Limb (tissue), 2 donors: ENCODE results near the gene CTBS.
"Not testable (repeated sequence)": the region's sequence is repeated elsewhere in the genome, so short reads cannot be mapped to it uniquely, and the experiment has no call there.

Experiments used
- DNase-seq, 2 donors: peaks; one replicate each; pipeline ENCODE4 v3.0.0-alpha.2; 2016; ENCODE audit errors: extremely low spot score in 2 of 2

The CTBS gene

GRCh38 chr1:84585803-84586202 lies 11.6 kb upstream of the CTBS start:
- DNase-seq: no peak

DNA sequence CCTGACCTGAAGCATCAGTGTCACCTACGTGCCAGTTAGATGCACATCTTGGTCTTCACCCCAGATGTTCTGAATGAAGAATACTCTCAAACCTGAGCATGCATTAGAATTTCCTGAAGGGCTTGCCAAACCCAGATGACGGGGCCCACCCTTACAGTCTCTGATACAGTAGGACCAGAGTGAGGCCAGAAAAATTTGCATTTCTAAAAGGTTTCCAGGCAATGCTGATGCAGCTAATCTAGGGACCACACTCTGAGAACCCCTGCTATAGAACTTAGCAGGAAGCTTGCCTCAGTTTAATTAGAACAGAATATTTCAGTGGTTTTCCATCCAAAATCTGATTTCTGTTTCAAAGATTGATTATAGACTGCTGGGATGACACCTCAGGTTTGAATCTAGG lies 9.9 kb upstream of the CTBS start:
- DNase-seq: no peak

- no peak for DNase-seq
These were observed 9.4 kb upstream of the CTBS start for GRCh38 chr1:84583648-84584047.

- DNase-seq: no peak
These were observed 8.8 kb upstream of the CTBS start for GRCh38 chr1:84582802-84583587.

DNA sequence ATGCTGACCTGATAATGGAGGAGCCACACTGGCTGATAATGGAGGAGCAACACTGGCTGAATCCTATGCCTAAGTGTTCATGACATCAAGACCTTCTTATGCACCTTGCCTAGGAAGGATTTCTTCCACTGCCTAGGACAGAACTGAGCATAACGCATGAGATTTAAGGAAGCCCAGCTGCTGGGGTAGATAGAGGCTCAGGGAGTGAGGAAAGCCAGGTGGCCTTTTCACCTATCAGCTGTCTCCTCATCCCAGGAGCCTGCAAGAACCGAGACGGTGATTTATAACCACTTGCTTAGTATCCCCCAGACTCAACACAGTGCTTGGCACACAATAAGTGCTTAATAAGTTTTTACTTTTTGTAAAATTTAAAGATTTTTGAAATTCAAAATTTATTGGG lies 7.4 kb upstream of the CTBS start:
- DNase-seq: no peak

DNA sequence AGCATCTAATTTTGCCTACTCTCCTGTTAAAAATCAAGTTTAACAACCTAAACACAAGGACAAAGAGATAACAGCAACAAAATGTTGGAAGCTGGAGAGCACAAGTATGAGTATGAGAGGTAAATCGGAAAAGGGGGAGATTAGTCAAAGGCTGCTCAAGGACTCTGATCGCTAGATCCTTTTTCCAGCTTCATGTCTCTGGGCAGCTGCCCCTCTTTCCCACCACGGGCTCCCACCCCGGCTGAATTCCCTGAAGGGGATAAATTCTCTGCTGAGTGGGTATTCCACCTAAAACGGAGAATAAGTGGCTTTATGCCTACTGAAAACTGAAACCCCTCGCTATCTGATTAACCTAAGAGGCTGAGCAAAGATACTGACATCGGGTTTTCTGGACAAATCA lies 696 bp upstream of the CTBS start:
- no peak for DNase-seq

DNA sequence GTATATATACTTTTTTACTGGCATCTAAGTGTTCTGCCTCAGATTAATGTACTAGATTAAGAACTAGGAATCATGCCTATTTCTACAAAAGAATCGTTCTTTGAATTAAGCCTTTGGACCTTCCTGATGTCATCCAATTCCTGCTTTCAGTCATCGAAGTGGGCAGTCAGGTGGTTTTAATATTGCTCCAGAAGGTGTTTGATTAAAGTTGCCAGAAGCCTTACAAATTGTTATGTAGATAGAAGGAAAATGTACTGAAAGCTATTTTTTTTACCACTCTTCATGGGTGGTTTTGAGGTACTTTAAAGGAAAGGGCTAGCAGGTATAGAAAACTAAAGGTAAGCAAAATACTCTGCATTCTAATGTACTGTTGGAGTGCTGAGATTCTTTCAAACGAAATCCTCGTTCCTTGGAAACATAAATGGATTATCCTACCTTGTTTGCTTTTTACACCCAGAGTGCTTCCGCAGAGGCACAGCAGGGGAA lies 716 bp downstream of the CTBS start:
- DNase-seq: peak in 1 of 2 donors; percentile 12

DNA sequence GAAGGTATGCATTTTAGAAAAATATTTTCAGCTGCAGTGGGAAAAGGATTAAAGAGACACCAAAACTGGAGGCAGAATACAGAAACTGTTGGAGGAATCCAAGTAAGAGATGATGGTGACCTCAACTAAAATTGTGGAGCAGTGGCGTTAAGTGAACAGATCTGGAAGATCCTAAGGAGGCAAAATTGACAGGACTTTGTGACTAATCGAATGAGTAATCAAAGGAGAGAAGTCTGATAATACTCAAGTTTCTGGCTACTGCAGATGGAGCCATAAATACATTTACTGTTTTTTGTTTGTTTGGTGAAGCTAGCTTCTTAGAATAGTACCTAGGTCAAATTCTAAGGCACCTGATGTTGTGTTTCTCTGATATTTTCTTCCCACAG lies 3.1 kb downstream of the CTBS start:
- no peak for DNase-seq

DNA sequence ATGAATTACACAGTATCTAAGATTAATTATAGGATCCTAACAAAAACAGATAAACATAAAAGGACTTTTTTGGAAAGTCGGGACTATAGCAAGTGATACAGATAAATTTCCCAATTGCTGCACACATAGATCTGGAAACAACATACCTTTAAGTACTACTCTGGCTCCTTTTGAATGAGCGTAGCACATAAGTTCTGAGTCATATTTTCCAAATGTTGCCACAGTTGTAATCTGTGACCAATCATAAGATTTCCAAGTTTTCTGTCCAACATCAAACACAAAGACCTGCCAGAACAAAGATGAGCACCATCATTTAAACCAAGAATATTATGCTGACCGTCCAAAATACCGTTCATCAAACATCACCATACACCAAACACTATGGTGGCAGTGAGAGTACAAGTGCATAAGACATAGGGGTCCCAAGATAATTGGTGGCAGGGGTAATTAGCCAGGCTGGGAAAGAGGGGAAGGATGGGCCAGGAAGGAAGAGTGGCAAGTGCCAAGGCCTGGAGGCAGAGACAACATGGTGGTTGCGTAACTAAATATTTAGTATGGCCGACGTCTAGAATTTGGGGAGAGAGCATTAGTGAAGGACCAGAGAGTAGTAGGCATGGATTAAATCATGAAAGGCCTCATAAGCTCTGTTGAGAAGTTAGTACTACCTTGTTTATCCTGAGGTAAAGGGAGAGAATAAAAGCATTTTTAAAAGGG lies 3.6 kb downstream of the CTBS start:
- DNase-seq: no peak

DNA sequence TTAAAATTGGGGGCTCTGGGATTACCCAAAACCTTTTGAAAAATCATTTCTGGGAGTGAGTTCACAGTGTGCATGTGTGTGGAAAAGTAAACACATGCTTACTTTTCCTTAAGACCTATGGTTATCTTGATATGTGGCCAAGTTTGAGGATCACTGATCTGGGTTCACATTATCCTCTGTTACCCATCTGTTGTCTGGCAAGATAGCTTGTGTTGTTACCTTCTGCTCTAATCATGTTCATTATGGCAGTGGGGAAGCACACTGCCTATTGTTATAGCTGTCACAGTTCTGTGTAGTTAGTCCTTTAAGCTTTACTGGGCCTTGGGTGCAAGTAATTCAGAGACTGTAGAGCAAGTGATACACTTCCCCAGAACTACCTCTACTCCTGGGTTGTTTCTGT lies 5.0 kb downstream of the CTBS start:
- no peak for DNase-seq

DNA sequence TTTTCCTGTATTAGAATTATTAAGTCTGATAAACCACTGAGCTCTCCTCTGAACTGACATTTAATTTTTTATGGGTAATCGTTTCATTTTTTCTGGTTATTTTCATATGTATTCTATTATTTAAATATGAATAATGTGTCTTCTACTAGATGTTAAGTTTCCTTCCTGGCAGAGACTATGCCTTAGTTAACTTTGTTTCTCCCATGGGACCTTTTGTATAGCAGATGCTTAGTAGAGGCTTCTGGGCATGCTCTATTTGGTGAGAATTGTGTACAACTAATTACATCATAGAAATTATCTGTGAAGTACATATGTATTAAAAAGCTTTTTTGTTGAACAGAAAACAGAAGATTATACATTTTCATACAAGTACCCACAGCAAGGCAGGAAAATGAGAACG lies 23.4 kb downstream of the CTBS start:
- DNase-seq: no peak

DNA sequence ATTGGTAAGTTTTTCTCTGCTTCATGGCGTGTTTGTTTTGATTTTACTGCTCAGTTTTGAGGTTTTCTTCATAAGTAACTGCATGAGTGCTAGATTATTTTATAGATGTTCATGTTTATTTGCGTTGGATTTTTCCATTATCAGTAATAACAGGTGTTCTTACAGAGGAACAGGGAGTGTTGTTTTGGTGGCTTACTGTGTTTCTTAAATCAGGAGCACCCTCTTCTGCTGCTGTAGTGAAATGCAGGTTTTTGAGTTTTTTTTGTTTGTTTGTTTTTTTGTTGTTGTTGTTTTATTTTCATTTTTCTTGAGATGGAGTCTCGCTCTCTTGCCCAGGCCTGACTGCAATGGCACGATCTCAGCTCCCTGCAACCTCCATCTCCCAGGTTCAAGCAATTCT lies 32.6 kb downstream of the CTBS start:
- DNase-seq: no peak

GRCh38 chr1:84540759-84541158 lies 33.5 kb downstream of the CTBS start:
- DNase-seq: no peak

DNA sequence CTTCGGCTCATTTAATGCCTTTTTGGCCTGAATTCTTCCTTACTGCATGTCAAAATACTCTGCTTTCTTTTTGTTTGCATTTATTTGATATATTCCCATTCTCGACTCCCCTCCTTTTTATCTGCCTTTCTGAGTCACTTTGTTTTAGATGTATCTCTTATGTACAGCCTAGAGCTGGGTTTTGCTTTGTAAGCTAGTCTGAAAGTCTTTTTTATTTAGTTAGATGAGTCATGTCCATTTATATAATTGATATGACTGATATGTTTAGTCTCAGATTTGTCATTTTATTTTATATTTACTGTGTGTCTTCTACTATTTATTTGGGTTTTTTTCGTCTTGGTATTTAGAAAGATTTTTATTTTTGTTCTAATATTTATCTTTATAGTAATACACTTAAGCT lies 34.3 kb downstream of the CTBS start:
- no peak for DNase-seq

- DNase-seq: no peak
These were observed 35.6 kb downstream of the CTBS start for GRCh38 chr1:84538599-84538998.

DNA sequence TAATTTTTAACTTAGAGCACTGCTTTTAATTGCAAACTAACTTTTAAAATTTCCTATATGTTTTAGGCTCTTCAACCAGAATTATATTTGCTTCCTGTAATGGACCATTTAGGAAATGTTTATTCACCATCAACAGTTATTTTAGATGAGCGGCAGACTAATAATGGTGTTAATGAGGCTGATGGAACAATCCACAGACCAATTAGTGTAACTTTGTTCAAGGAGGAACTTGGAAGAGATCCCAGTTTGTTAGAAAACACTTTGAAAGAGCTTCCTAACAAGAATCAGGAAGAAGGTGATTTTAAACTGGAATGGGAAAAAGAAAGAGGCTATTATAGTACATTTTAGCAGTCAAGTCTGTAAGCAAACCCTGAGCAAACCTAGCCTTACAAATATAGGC lies 48.5 kb downstream of the CTBS start:
- no peak for DNase-seq

DNA sequence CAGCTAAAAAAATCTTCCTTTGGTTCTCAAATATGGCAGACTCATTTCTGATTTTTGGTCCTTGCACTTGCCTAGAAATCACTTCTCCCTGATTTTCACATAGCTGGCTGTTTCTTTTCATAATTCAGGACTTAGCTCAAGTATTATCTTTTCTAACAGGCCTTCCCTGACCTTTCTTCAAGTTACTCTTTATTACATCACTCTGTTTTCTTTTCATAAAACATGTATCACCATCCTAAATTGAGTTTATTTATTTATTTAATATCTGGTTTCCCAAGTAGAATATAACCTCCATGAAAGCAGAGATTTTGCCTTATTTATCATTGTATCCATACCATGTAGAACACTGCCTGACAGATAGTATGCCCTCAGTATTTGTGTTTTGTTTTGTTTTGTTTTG lies 49.6 kb downstream of the CTBS start:
- no peak for DNase-seq

- DNase-seq: no peak
These were observed 63.6 kb downstream of the CTBS start for GRCh38 chr1:84510668-84511067.

- no peak for DNase-seq
These were observed 64.1 kb downstream of the CTBS start for GRCh38 chr1:84510165-84510564.

DNA sequence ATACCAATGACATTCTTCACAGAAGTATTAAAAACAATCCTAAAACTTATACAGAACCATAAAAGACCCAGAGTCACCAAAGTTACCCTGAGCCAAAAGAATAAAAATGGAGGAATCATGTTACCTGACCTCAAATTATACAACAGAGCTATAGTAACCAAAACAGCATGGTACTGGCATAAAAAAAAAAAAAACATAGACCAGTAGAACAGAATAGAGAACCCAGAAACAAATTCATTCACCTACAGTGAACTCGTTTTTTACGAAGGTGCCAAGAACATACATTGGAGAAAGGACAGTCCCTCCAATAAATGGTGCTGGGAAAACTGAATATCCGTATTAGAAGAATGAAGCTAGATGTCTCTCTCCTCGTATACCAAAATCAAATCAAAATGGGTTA lies 65.2 kb downstream of the CTBS start:
- no peak for DNase-seq

GRCh38 chr1:84508510-84508909 lies 65.7 kb downstream of the CTBS start:
- DNase-seq: no peak

DNA sequence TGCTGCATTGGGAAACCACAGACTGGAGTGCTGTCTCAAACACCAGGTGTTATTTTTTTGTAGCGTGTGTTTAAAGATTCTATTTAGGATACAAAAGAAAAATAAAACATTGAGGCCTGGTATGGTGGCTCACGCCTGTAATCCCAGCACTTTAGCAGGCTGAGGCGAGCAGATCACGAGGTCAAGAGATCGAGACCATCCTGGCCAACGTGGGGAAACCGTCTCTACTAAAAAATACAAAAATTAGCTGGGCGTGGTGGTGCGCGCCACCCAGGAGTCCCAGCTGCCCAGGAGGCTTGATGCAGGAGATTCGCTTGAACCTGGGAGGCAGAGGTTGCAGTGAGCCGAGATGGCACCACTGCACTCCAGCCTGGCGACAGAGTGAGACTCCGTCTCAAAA lies 66.4 kb downstream of the CTBS start:
- not testable (repeated sequence) for DNase-seq
